Endodermal cell (in vitro differentiated cells): ENCODE measurements around the gene SCUBE1. TPM values are rescaled to one million over a fixed set of nuclear protein-coding genes. Genes with fewer than 3 reads are reported as not detected.

Experiments used
- DNase-seq: peaks from one replicate; pipeline ENCODE4 v3.0.0-alpha.2; 2017
- H3K27ac ChIP-seq: 2 replicates; pipeline ENCODE4 v1.5.1; 2013; ENCODE audit warnings: mild to moderate bottlenecking, low read depth, low read length, moderate library complexity
- H3K27me3 ChIP-seq: 2 replicates; pipeline ENCODE4 v1.6.1; 2013; ENCODE audit warnings: mild to moderate bottlenecking, low read length, moderate library complexity; ENCODE audit not compliant: insufficient read depth, control insufficient read depth, poor library complexity, severe bottlenecking
- H3K36me3 ChIP-seq: 2 replicates; pipeline ENCODE4 v1.7.0; 2013; ENCODE audit warnings: mild to moderate bottlenecking, low read length, moderate library complexity; ENCODE audit not compliant: control insufficient read depth, insufficient read depth
- H3K4me1 ChIP-seq: one replicate; pipeline ENCODE4 v1.7.0; 2013; ENCODE audit warnings: low read length; ENCODE audit not compliant: control insufficient read depth, insufficient read depth
- H3K4me3 ChIP-seq: 2 replicates; pipeline ENCODE4 v1.5.1; 2013; ENCODE audit warnings: mild to moderate bottlenecking, low read length, moderate library complexity
- H3K9ac ChIP-seq: 2 replicates; pipeline ENCODE4 v1.6.1; 2013; ENCODE audit warnings: mild to moderate bottlenecking, low read length, moderate library complexity; ENCODE audit not compliant: poor library complexity, severe bottlenecking; ENCODE audit errors: extremely low read depth
- H3K9me3 ChIP-seq: 2 replicates; pipeline ENCODE4 v1.6.1; 2013; ENCODE audit warnings: mild to moderate bottlenecking, low read length, moderate library complexity; ENCODE audit not compliant: control insufficient read depth
- H3K27ac Mint-ChIP-seq: 2 replicates; pipeline ENCODE4 v1.8.0; 2020; ENCODE audit warnings: mixed read lengths
- H3K27me3 Mint-ChIP-seq: 2 replicates; pipeline ENCODE4 v1.8.0; 2021; ENCODE audit warnings: mild to moderate bottlenecking, mixed read lengths; ENCODE audit not compliant: insufficient read depth
- H3K36me3 Mint-ChIP-seq: 2 replicates; pipeline ENCODE4 v1.8.0; 2020; ENCODE audit warnings: low read depth, mixed read lengths
- H3K4me1 Mint-ChIP-seq: 2 replicates; pipeline ENCODE4 v1.8.0; 2020; ENCODE audit warnings: mixed read lengths
- H3K4me3 Mint-ChIP-seq: 2 replicates; pipeline ENCODE4 v1.8.0; 2020; ENCODE audit warnings: mild to moderate bottlenecking, moderate library complexity, mixed read lengths
- H3K9me3 Mint-ChIP-seq: 2 replicates; pipeline ENCODE4 v1.8.0; 2020; ENCODE audit warnings: mild to moderate bottlenecking, mixed read lengths
- WGBS, 2 experiments: methylation state at CpG; one replicate each; pipeline versions ENCODE4 v1.1.5 to v1.1.7; 2013; ENCODE audit warnings: missing lambda C conversion rate in 2 of 2, mixed read lengths in 1 of 2; ENCODE audit not compliant: insufficient coverage in 1 of 2, insufficient read length in 1 of 2; 5-methylcytosine and 5-hydroxymethylcytosine counted together
- total RNA-seq, 2 donors: library from RNA; stranded (reverse); fragmentation: NEBNext Ultra II Directional in 1 of 2; extraction: Animal tissue kit (Norgen Biotek cat#: 25700) in 1 of 2; gene quantifications; 2 replicates in 1 of 2; 3 replicates in 1 of 2; pipeline ENCODE4 v1.2.1, GENCODE V29; 2021
- TF ChIP-seq, protein P1 (sequence below): fragments of 200-600 bp; sonication (generic); conservative IDR thresholded peaks from 2 replicates; pipeline ENCODE4 v1.5.0; 2021; ENCODE audit warnings: antibody characterized with exemption, mild to moderate bottlenecking

Gene SCUBE1
- total RNA-seq, 2 donors from 2014 or later: 0.13 to 0.95 TPM

DNA sequence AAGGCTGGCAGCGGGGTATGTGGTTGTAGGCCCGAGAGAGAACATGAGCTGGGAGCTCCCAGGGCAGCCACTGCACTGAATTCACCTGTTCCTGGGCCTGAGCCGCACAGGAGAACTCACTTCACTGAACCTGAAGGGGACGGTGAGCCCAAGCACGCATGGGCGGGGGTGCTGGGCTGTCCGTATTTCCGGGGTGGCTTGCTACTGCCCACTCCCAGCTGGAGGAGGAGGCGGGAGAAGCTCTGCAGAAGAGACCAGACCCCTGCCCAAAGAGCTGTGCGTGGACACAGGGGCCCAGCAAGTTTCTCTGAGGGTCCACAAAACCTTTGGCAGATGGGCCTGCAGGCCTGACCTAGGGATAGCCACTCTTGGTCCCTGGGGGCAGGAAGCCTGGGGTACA lies 161.1 kb downstream of the SCUBE1 start:
- Mint-ChIP-seq H3K9me3 (no peaks in the 10 kb centered on the region), H3K36me3 (peaks cover 41% of the 10 kb centered on the region), H3K27ac (no peak overlapping the region), H3K4me3 (no peak overlapping the region), H3K4me1 (peaks cover 12% of the 10 kb centered on the region), H3K27me3 (no peaks in the 10 kb centered on the region)
- DNase-seq: no peak
- no peaks in the 10 kb centered on the region for H3K9me3 ChIP-seq
- no peaks in the 10 kb centered on the region for H3K27me3 ChIP-seq
- no peak overlapping the region for H3K9ac ChIP-seq
- H3K4me3 ChIP-seq: no peak overlapping the region
- H3K27ac ChIP-seq: no peak overlapping the region
- H3K36me3 ChIP-seq: peaks cover 18% of the 10 kb centered on the region
- 94% methylated on average over 4 to 10 of the region's 10 CpGs for WGBS, 2 experiments
- TF ChIP-seq, protein P1, sequence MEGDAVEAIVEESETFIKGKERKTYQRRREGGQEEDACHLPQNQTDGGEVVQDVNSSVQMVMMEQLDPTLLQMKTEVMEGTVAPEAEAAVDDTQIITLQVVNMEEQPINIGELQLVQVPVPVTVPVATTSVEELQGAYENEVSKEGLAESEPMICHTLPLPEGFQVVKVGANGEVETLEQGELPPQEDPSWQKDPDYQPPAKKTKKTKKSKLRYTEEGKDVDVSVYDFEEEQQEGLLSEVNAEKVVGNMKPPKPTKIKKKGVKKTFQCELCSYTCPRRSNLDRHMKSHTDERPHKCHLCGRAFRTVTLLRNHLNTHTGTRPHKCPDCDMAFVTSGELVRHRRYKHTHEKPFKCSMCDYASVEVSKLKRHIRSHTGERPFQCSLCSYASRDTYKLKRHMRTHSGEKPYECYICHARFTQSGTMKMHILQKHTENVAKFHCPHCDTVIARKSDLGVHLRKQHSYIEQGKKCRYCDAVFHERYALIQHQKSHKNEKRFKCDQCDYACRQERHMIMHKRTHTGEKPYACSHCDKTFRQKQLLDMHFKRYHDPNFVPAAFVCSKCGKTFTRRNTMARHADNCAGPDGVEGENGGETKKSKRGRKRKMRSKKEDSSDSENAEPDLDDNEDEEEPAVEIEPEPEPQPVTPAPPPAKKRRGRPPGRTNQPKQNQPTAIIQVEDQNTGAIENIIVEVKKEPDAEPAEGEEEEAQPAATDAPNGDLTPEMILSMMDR: no peak
- peaks cover 6% of the 10 kb centered on the region for H3K4me1 ChIP-seq

DNA sequence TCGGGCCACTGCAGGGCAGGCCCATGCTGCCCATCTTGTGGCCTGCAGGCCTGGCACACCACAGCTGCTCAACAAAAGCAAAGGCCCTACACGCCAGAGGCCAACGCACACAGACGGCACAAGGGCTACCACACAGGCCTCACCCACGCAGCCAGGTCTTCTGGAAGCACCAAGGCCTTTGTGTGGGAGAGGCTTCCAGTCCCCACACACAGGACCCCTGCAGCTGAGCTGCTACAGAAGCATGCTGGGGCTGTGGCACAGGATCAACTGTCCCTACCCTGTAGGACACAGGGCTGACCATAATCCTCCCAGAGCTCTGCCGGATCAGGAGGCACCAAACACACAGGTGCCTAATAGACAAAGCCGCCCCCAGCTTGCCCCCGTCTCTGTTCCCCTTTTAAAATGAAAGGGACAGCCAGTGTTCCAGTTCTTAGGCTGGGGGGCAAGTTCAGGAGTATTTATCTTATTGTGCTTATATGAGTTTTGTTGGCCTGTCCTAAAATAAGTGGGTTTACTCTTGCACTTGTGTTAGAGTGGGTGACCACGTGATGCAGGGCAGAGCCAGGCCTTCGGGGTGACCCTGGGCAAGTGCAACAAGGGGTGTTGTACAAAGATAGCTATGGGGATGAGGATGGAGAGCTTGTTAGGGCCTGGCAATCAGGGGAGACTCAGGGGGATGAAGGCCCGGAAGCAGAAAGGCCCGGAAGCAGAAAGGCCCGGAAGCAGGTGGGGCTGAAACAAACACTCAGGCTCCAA lies 161.7 kb downstream of the SCUBE1 start:
- no peaks in the 10 kb centered on the region for H3K27me3 Mint-ChIP-seq
- H3K36me3 Mint-ChIP-seq: peaks cover 41% of the 10 kb centered on the region
- H3K9ac ChIP-seq: no peak overlapping the region
- no peak overlapping the region for H3K4me3 ChIP-seq
- no peak overlapping the region for H3K4me3 Mint-ChIP-seq
- 93% methylated on average over 8 to 13 of the region's 13 CpGs for WGBS, 2 experiments
- no peak for DNase-seq
- H3K4me1 Mint-ChIP-seq: peaks cover 12% of the 10 kb centered on the region
- no peaks in the 10 kb centered on the region for H3K9me3 Mint-ChIP-seq
- H3K27me3 ChIP-seq: no peaks in the 10 kb centered on the region
- H3K4me1 ChIP-seq: peaks cover 6% of the 10 kb centered on the region
- peaks cover 22% of the 10 kb centered on the region for H3K36me3 ChIP-seq
- no peaks in the 10 kb centered on the region for H3K9me3 ChIP-seq
- no peak overlapping the region for H3K27ac ChIP-seq
- TF ChIP-seq, protein P1: no peak
- H3K27ac Mint-ChIP-seq: peak overlapping the region; percentile 78

DNA sequence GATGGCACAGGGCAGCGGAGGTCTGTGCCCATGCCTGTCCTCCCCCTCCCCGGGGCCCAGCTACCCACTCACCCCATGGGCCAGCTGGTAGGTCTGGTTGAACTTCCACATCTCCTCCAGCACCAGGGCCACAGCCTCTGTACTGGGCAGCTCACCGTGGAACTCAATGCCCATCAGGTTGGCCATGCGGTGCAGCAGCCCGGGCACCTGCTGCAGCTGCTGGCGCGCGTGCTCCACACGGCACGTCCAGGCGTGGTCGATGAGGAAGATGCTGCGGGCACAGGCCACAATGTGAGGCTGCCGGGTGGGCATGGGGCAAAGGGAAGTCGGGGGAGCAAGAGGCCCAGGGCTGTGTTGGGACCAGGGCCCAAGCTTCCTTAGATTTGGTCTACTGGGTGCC lies 162.5 kb downstream of the SCUBE1 start:
- TF ChIP-seq, protein P1: no peak
- Histone ChIP-seq H3K4me1 (peaks cover 5% of the 10 kb centered on the region), H3K4me3 (no peak overlapping the region), H3K27me3 (no peaks in the 10 kb centered on the region), H3K36me3 (peaks cover 22% of the 10 kb centered on the region), H3K9ac (no peak overlapping the region), H3K27ac (no peak overlapping the region), H3K9me3 (no peaks in the 10 kb centered on the region)
- Mint-ChIP-seq H3K27me3 (no peaks in the 10 kb centered on the region), H3K9me3 (no peaks in the 10 kb centered on the region), H3K4me1 (peaks cover 12% of the 10 kb centered on the region), H3K27ac (no peak overlapping the region), H3K36me3 (peaks cover 47% of the 10 kb centered on the region), H3K4me3 (no peak overlapping the region)
- no peak for DNase-seq
- WGBS, 2 experiments: 92 to 96% methylated on average over 10 to 15 of the region's 15 CpGs
